ENCODE data around the gene FAM240A. TPM values are rescaled to one million over a fixed set of nuclear protein-coding genes. Genes with fewer than 3 reads are reported as not detected.

FAM240A gene
- under 1 TPM in 1 of 2 donors, not detected in 1; 0.32 TPM for total RNA-seq

- Histone ChIP-seq H3K27ac (no peak within 1 kb of the TSS), H3K9me3 (no peaks in the 10 kb centered on the region), H3K27me3 (replicated peaks; ENCODE audit: insufficient read depth) (no peaks in the 10 kb centered on the region), H3K36me3 (no peaks in the 10 kb centered on the region), H3K4me1 (replicated peaks) (no peaks in the 10 kb centered on the region), H3K4me3 (no peak within 1 kb of the TSS)
- peak; percentile 29 for DNase-seq (ENCODE audit: low spot score)
- intact Hi-C loops (cut with DNase I), result no loop called here
- 19% methylated on average over 9 of the region's 9 CpGs for WGBS
- no peak for TF ChIP-seq CTCF (IDR thresholded peaks at IDR 0.05)
- peak; percentile 50 for TF ChIP-seq POLR2AphosphoS5 (IDR thresholded peaks at IDR 0.05)
- TF ChIP-seq POLR2A (IDR thresholded peaks at IDR 0.05), result no peak
Measured at GRCh38 chr3:46612324-46612723, at the start of gene FAM240A. Gene FAM240A, plus strand, starts transcription at chr3:46612525. Its CDS starts 159 bp downstream, at chr3:46612684.

DNA sequence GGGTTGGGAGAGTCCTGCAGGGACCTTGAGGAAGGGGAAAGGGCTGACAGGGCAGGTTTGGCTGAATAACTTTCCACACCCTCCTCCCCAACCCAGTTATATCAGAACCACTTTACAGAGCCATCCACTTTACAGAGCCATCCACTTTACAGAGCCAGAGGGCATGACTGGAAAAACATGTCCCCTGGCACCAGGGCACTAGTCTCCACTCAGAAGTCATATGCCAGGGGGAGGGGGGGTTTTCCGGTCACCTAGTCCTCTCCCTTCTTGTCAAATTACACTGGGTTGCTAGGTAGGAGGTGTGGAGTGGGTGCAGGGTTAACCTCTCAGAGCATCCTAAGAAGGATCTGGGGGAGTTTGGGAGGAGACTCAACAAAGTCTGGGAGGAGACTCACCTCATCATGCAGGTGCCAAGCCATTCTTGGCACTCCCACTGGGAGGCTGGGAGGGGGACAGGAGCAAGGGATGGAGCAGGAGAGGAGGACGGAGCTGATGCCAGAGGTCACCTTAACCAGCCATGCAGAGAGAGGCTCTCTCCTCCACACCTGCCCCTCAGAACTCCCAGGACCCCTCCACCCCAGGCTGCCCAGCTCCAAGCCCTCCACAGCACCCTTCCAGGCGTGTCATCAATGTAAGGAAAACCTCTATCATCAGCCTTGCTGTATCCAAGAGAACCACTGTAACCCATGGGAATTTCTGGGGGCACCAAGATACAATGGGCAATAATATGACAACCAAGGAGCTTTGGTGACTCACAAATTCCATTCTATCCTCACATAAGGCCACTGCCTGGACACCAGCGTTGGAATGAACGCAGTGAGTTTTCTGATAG lies 47.9 kb upstream of the FAM240A start:
- TF ChIP-seq CTCF (IDR thresholded peaks at IDR 0.05) (no peak), POLR2AphosphoS5 (IDR thresholded peaks at IDR 0.05) (no peak), POLR2A (IDR thresholded peaks at IDR 0.05) (no peak)
- H3K4me3 ChIP-seq, result no peak overlapping the region
- H3K36me3 ChIP-seq, result no peaks in the 10 kb centered on the region
- WGBS, result 96% methylated on average over 5 of the region's 5 CpGs
- no peak overlapping the region for H3K27ac ChIP-seq
- DNase-seq (ENCODE audit: low spot score), result no peak
- H3K4me1 ChIP-seq (replicated peaks), result no peaks in the 10 kb centered on the region
- no peaks in the 10 kb centered on the region for H3K9me3 ChIP-seq
- intact Hi-C loops (cut with DNase I), result loop anchor here (5.0 kb wide), 1 partner anchor 63 kb away; no protein-coding TSS in a partner anchor
- H3K27me3 ChIP-seq (replicated peaks; ENCODE audit: insufficient read depth), result no peaks in the 10 kb centered on the region

- H3K9me3 ChIP-seq, result no peaks in the 10 kb centered on the region
- 84% methylated on average over 4 of the region's 4 CpGs for WGBS
- no peaks in the 10 kb centered on the region for H3K27me3 ChIP-seq (replicated peaks; ENCODE audit: insufficient read depth)
- H3K4me1 ChIP-seq (replicated peaks), result no peaks in the 10 kb centered on the region
- no peak overlapping the region for H3K4me3 ChIP-seq
- intact Hi-C loops (cut with DNase I), result loop anchor here (5.0 kb wide), 1 partner anchor 62 kb away; no protein-coding TSS in a partner anchor
- DNase-seq (ENCODE audit: low spot score), result no peak
- H3K27ac ChIP-seq, result no peak overlapping the region
- H3K36me3 ChIP-seq, result no peaks in the 10 kb centered on the region
- TF ChIP-seq POLR2A (IDR thresholded peaks at IDR 0.05), result no peak
- TF ChIP-seq CTCF (IDR thresholded peaks at IDR 0.05), result no peak
- TF ChIP-seq POLR2AphosphoS5 (IDR thresholded peaks at IDR 0.05), result no peak
Measured at GRCh38 chr3:46565077-46565476, 47.2 kb upstream of the FAM240A start.

DNA sequence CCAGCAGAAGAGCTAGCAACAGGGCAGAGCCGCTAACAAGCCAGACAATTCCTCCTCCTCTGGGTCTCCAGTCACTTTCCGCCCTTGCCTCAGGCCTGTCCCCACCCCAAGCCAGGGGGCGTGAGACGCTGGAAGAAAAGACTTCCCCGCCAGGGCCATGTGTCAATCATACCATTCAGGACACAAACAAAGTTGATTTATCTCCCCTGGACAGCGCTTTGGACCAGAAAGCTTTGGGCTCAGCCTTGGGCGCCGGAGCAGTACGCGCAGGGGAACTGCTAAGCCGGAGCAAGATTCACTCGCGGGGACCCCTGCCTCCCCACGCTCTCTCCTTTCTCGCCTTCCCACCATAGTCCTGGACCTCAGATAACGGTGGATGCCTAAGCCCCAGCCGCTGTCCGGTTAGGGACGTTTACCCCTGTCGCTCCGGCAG lies 46.7 kb upstream of the FAM240A start:
- no peak for DNase-seq (ENCODE audit: low spot score)
- Histone ChIP-seq H3K27me3 (replicated peaks; ENCODE audit: insufficient read depth) (no peaks in the 10 kb centered on the region), H3K4me3 (peak overlapping the region; percentile 35 to 40), H3K9me3 (no peaks in the 10 kb centered on the region), H3K36me3 (no peaks in the 10 kb centered on the region), H3K27ac (peak overlapping the region in 1 of 2 donors; percentile 17), H3K4me1 (replicated peaks) (no peaks in the 10 kb centered on the region)
- 11% methylated on average over 21 of the region's 21 CpGs for WGBS
- TF ChIP-seq POLR2A (IDR thresholded peaks at IDR 0.05) (no peak), POLR2AphosphoS5 (IDR thresholded peaks at IDR 0.05) (no peak), CTCF (IDR thresholded peaks at IDR 0.05) (no peak)
- intact Hi-C loops (cut with DNase I), result loop anchor here (5.0 kb wide), 1 partner anchor 62 kb away; no protein-coding TSS in a partner anchor

All from prostate gland (tissue), 2 donors.